GM23248 (cell line): ENCODE results near the gene SPATA12.

Experiments
- EZH2 ChIP-seq: fragments of 200-600 bp; sonication (generic); IDR thresholded peaks from 2 replicates; pipeline ENCODE4 v1.6.1; 2018; ENCODE audit warnings: antibody characterized with exemption, mild to moderate bottlenecking; ENCODE audit not compliant: insufficient read depth, poor library complexity, severe bottlenecking
- EZH2phosphoT487 ChIP-seq: fragments of 200-600 bp; sonication (generic); IDR thresholded peaks from 2 replicates; pipeline ENCODE4 v1.6.1; 2018; ENCODE audit warnings: antibody characterized with exemption, moderate library complexity, mild to moderate bottlenecking, low read depth; ENCODE audit not compliant: insufficient read depth

DNA sequence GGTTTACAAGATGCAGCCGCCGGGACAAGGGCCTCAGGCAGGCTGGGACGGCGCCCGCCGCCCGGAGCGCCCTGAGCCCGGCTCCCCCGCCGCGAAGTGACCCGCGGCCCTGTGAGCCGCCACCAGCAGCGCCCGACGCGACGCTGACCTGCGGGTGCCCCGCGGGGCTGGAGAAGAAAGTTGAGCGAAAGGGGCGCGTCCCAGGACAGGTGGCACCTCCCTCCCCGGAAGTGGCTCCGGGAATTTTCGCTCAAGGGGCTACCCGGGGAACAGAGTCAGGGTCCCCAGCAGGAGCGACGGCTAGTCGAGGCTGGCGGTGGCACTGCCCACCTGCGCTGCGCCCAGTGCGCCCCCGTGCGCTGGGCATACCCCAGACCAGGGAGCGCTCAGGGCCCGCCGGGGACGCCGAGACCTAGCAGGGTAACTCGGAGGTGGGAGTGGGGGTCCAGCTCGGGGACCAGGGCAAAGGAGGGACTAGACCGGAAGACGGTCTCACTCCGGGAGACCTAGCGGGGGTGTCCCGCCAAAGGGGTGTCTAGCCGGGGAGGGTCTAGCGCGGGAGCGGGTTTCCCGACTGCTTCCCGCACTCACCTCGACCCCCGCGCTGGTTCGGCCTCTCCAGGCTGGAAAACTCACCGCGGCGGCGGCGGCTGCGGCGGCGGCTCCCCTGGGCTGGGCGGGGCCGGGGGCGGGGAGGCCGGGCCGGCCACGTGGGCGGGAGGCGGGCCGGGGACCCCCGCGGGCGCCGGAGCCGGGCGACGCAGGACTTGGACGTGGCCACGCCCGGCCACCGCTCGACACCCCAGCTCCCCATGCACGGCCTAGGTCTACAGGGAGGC, 18.4 kb downstream of the SPATA12 start:
- no peak for TF ChIP-seq EZH2
- no peak for TF ChIP-seq EZH2phosphoT487
